Tibial artery (tissue), 4 donors: ENCODE data around the gene SERINC1.
A peak's percentile ranks its signal among the peaks of the same experiment; 100 is the strongest.

Source experiments
- DNase-seq, 2 donors: peaks; one replicate each; pipeline ENCODE4 v3.0.0-alpha.2; 2019
- H3K27ac ChIP-seq, 2 donors: fragments of 200-600 bp; sonication (generic) in 1 of 2; 1 replicate in 1 of 2; 2 replicates in 1 of 2; pipeline ENCODE4 v1.5.1; 2018 to 2019; ENCODE audit warnings: mild to moderate bottlenecking in 1 of 2
- H3K27me3 ChIP-seq, 2 donors: fragments of 200-600 bp; sonication (generic) in 1 of 2; one replicate each; pipeline versions ENCODE4 v1.5.1 to v1.6.0; 2016 to 2019
- H3K36me3 ChIP-seq, 3 donors: fragments of 200-600 bp; sonication (generic) in 2 of 3; one replicate each; pipeline ENCODE4 v1.5.1; 2016 to 2019; ENCODE audit warnings: mild to moderate bottlenecking in 2 of 3
- H3K4me1 ChIP-seq, 4 donors: fragments of 200-600 bp; sonication (generic) in 2 of 4; 1 replicate in 3 of 4; 2 replicates in 1 of 4; pipeline ENCODE4 v1.5.1; 2016 to 2019
- H3K4me3 ChIP-seq, 2 donors: fragments of 200-600 bp; sonication (generic) in 1 of 2; 1 replicate in 1 of 2; 2 replicates in 1 of 2; pipeline ENCODE4 v1.5.1; 2018 to 2019; ENCODE audit warnings: mild to moderate bottlenecking in 2 of 2
- H3K9me3 ChIP-seq, 3 donors: fragments of 200-600 bp; sonication (generic) in 1 of 3; one replicate each; pipeline ENCODE4 v1.5.1; 2016 to 2019
- CTCF ChIP-seq, 2 experiments: fragments of 200-600 bp in 1 of 2; fragments of 450-650 bp in 1 of 2; IDR thresholded peaks; one replicate each; pipeline ENCODE4 v1.5.1; 2017 to 2019; ENCODE audit warnings: antibody characterized with exemption in 2 of 2, mild to moderate bottlenecking in 1 of 2, moderate library complexity in 1 of 2
- intact Hi-C: fragments of 100-400 bp; cut with DNase I; formaldehyde crosslinking; loops from one replicate; pipeline ENCODE4 v1.15.0; 2023; ENCODE audit warnings: low total_unique reads

SERINC1 gene

GRCh38 chr6:122494665-122495272 is 23.2 kb upstream of the SERINC1 start:
- no peaks in the 10 kb centered on the region for H3K36me3 ChIP-seq
- intact Hi-C loops, result no loop called here
- DNase-seq, result no peak
- H3K4me3 ChIP-seq, result no peak overlapping the region
- peaks cover 0 to 26% (median 0%) of the 10 kb centered on the region in 3 donors for H3K9me3 ChIP-seq
- H3K4me1 ChIP-seq, result peaks cover 0 to 7% (median 0%) of the 10 kb centered on the region in 4 donors
- no peak for TF ChIP-seq CTCF (IDR thresholded peaks at IDR 0.05)
- H3K27ac ChIP-seq, result no peak overlapping the region
- H3K27me3 ChIP-seq, result peaks cover 0 to 4% of the 10 kb centered on the region in 2 donors

- TF ChIP-seq CTCF (IDR thresholded peaks at IDR 0.05), result peak; percentile 69 to 85
- Histone ChIP-seq H3K9me3 (peaks cover 0 to 14% (median 0%) of the 10 kb centered on the region in 3 donors), H3K36me3 (no peaks in the 10 kb centered on the region), H3K27me3 (peaks cover 0 to 4% of the 10 kb centered on the region in 2 donors), H3K4me1 (peaks cover 0 to 13% (median 0%) of the 10 kb centered on the region in 4 donors), H3K27ac (no peak overlapping the region), H3K4me3 (no peak overlapping the region)
- peak; percentile 71 to 75 for DNase-seq
- intact Hi-C loops, result no loop called here
These were observed 20.4 kb upstream of the SERINC1 start for GRCh38 chr6:122491919-122492555.

- Histone ChIP-seq H3K36me3 (no peaks in the 10 kb centered on the region), H3K4me3 (no peak overlapping the region), H3K4me1 (peaks cover 0 to 13% (median 0%) of the 10 kb centered on the region in 4 donors), H3K27ac (no peak overlapping the region), H3K27me3 (peaks cover 0 to 4% of the 10 kb centered on the region in 2 donors), H3K9me3 (peaks cover 0 to 1% (median 0%) of the 10 kb centered on the region in 3 donors)
- TF ChIP-seq CTCF (IDR thresholded peaks at IDR 0.05), result no peak
- DNase-seq, result no peak
- intact Hi-C loops, result no loop called here
These were observed 19.0 kb upstream of the SERINC1 start for GRCh38 chr6:122490607-122491006.

GRCh38 chr6:122484760-122485159 is 13.2 kb upstream of the SERINC1 start:
- no peak overlapping the region for H3K4me3 ChIP-seq
- TF ChIP-seq CTCF (IDR thresholded peaks at IDR 0.05), result no peak
- no peak for DNase-seq
- no peaks in the 10 kb centered on the region for H3K9me3 ChIP-seq
- H3K36me3 ChIP-seq, result no peaks in the 10 kb centered on the region
- peaks cover 0 to 6% (median 0%) of the 10 kb centered on the region in 4 donors for H3K4me1 ChIP-seq
- intact Hi-C loops, result no loop called here
- H3K27me3 ChIP-seq, result no peaks in the 10 kb centered on the region
- no peak overlapping the region for H3K27ac ChIP-seq

- Histone ChIP-seq H3K9me3 (no peaks in the 10 kb centered on the region), H3K27me3 (no peaks in the 10 kb centered on the region), H3K36me3 (no peaks in the 10 kb centered on the region), H3K4me3 (no peak overlapping the region), H3K27ac (no peak overlapping the region), H3K4me1 (no peaks in the 10 kb centered on the region)
- no peak for DNase-seq
- TF ChIP-seq CTCF (IDR thresholded peaks at IDR 0.05), result no peak
- intact Hi-C loops, result no loop called here
These were observed 11.1 kb upstream of the SERINC1 start for GRCh38 chr6:122482750-122483080.
